Type B pancreatic cell (in vitro differentiated cells): ENCODE results near the gene CWC27. TPM values are rescaled to one million over a fixed set of nuclear protein-coding genes. Genes with fewer than 3 reads are reported as not detected.

Source experiments
- DNase-seq: peaks from one replicate; pipeline ENCODE4 v3.0.0; 2021; ENCODE audit warnings: mixed read lengths; ENCODE audit not compliant: unreplicated experiment; ENCODE audit errors: extremely low spot score
- H3K27ac Mint-ChIP-seq: 2 replicates; pipeline ENCODE4 v1.8.0; 2021; ENCODE audit warnings: mild to moderate bottlenecking, mixed read lengths
- H3K27me3 Mint-ChIP-seq: 2 replicates; pipeline ENCODE4 v1.8.0; 2021; ENCODE audit warnings: mixed read lengths
- H3K36me3 Mint-ChIP-seq: 2 replicates; pipeline ENCODE4 v1.8.0; 2021; ENCODE audit warnings: mixed read lengths
- H3K4me1 Mint-ChIP-seq: one replicate; pipeline ENCODE4 v1.8.0; 2021; ENCODE audit warnings: mixed read lengths; ENCODE audit not compliant: unreplicated experiment
- H3K4me3 Mint-ChIP-seq: 2 replicates; pipeline ENCODE4 v1.8.0; 2021; ENCODE audit warnings: mild to moderate bottlenecking, mixed read lengths
- H3K9me3 Mint-ChIP-seq: 2 replicates; pipeline ENCODE4 v1.8.0; 2021; ENCODE audit warnings: mixed read lengths
- total RNA-seq: library from RNA; stranded (reverse); gene quantifications from 2 replicates; pipeline ENCODE4 v1.2.1, GENCODE V29; 2021; ENCODE audit warnings: low replicate concordance
- TF ChIP-seq, protein P1 (sequence below): fragments of 200-600 bp; sonication (generic); conservative IDR thresholded peaks from 2 replicates; pipeline ENCODE4 v1.5.0; 2021; ENCODE audit warnings: antibody characterized with exemption, mild to moderate bottlenecking

CWC27 gene
- total RNA-seq, 1 donor from 2014 or later, result 32.0 TPM

DNA sequence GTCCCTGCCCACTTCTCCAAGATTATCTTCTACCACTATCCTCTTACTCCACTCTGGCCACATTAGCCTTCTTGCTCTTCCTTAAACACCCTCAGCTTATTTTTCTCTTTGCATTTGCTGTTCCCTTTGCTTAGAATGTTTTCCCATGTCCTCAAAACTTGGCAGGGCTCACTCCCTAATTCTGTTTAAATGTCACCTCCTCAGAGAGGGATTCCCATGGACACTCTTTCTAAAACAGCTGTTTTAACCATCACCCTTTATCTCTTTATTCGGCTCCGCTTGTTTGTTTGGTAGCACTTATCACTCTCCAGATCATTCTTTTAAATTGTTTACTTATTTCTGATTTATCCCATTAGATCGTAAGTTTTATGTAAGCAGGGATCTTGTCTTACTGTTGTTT is 278.5 kb downstream of the CWC27 start:
- no peak for DNase-seq
- TF ChIP-seq, protein P1, sequence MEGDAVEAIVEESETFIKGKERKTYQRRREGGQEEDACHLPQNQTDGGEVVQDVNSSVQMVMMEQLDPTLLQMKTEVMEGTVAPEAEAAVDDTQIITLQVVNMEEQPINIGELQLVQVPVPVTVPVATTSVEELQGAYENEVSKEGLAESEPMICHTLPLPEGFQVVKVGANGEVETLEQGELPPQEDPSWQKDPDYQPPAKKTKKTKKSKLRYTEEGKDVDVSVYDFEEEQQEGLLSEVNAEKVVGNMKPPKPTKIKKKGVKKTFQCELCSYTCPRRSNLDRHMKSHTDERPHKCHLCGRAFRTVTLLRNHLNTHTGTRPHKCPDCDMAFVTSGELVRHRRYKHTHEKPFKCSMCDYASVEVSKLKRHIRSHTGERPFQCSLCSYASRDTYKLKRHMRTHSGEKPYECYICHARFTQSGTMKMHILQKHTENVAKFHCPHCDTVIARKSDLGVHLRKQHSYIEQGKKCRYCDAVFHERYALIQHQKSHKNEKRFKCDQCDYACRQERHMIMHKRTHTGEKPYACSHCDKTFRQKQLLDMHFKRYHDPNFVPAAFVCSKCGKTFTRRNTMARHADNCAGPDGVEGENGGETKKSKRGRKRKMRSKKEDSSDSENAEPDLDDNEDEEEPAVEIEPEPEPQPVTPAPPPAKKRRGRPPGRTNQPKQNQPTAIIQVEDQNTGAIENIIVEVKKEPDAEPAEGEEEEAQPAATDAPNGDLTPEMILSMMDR, result no peak
- no peak overlapping the region for H3K4me3 Mint-ChIP-seq
- H3K9me3 Mint-ChIP-seq, result no peaks in the 10 kb centered on the region
- H3K27me3 Mint-ChIP-seq, result peaks cover 6% of the 10 kb centered on the region
- H3K27ac Mint-ChIP-seq, result no peak overlapping the region
- no peaks in the 10 kb centered on the region for H3K36me3 Mint-ChIP-seq
- H3K4me1 Mint-ChIP-seq, result no peaks in the 10 kb centered on the region

DNA sequence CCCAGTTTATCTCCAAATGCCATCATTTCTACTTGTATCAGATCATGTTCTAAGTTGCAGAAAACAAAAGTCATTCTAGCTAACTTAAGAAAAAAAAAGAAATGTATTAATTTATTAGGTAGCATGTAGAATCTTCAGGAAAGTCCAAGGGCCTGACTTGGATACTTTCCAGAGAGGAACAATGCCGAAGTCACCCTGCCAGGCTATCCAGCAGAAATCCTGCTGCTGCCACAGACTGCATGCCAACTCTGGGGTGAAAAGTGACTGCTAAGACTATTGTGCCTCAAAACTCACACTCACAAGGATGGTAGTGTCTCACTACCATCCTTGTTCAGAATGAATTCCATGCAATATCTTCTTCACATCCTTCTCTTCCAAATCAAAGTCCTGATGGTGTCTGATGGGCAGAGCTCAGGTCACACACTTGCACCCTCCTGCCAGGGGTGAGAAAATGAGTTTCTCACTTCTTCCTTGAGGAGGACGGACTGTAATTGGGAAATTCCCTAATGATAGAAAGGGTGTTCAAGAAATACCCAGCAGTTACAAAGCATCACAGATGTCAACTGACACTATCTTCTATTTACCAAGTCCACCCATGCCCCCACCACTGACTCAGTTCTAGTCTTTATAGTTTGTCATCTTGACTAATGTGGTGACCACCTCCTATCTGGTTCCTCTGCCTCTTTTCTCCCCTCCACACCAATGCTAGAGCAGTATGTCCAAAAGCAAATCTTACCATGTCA is 279.4 kb downstream of the CWC27 start:
- Mint-ChIP-seq H3K9me3 (no peaks in the 10 kb centered on the region), H3K4me3 (no peak overlapping the region), H3K27me3 (peaks cover 6% of the 10 kb centered on the region), H3K36me3 (no peaks in the 10 kb centered on the region), H3K4me1 (no peaks in the 10 kb centered on the region), H3K27ac (no peak overlapping the region)
- DNase-seq, result no peak
- TF ChIP-seq, protein P1, result no peak

DNA sequence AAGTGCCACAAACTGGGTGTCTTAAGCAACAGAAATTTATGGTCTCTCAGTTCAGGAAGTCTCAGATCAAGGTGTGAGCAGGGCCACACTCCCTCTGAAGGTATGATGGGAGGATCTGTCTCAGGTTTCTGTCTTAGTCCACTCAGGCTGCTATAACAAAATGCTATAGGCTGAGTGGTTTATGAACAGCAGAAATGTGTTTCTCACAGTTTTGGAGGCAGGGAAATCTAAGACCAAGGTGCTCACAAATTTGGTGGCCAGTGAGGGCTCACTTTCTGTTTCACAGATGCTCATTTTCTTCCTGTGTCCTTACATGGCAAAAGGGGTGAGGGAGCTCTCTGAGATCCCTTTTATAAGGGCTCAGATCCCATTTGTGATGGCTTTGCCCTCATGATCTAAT is 281.4 kb downstream of the CWC27 start:
- no peaks in the 10 kb centered on the region for H3K36me3 Mint-ChIP-seq
- no peaks in the 10 kb centered on the region for H3K4me1 Mint-ChIP-seq
- H3K9me3 Mint-ChIP-seq, result no peaks in the 10 kb centered on the region
- no peak overlapping the region for H3K4me3 Mint-ChIP-seq
- H3K27ac Mint-ChIP-seq, result no peak overlapping the region
- H3K27me3 Mint-ChIP-seq, result peaks cover 2% of the 10 kb centered on the region
- TF ChIP-seq, protein P1, result no peak
- DNase-seq, result no peak

DNA sequence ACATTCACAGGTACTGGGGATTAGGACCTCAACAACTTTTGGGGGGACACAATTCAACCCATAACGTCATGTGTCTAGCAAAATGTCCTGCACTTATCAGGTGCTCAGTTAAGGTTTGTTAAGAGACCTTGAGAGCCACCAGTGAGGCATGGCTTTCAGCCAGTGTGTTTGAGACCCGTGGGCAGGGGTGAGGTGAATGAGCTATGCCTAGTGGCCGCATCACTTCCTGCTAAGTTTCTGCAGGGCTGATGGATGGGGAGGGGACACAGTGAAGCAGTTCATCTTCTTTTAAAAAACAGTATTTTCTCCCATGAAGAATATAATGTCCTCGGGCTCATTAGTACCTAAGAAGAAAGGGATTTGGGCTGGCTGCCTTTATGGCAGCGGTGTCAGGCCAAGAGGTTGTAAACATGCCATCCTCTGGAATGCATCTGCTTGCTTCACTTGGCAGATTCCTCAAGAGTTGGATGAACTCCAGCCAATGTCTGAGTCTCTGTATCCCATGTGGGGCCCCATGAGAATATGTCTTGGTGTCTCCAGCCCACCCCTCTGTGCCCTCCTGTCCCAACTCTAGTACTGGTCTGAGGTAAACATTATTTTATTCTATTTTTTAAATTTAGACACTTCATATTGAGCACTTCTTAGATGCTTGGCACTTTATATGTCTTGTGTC is 282.2 kb downstream of the CWC27 start:
- Mint-ChIP-seq H3K9me3 (no peaks in the 10 kb centered on the region), H3K4me3 (no peak overlapping the region), H3K36me3 (no peaks in the 10 kb centered on the region), H3K27me3 (no peaks in the 10 kb centered on the region), H3K4me1 (no peaks in the 10 kb centered on the region), H3K27ac (no peak overlapping the region)
- TF ChIP-seq, protein P1, result no peak
- DNase-seq, result no peak

DNA sequence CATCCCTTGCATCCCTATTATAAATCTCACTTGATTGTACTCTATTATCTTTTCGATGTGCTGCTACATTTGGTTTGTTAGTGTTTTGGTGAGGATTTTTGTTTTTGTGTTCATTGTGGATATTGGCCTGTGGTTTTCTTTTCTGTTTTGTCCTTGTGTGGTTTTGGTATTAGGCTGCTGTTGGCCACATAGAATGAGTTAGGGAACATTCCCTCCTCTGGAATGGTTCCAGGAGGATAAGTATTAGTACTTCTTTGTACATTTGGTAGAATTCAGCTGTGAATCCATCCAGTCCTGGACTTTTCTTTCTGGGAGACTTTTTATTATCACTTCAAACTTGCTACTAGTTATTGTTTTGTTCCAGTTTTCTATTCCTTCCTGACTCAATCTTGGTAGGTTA is 287.2 kb downstream of the CWC27 start:
- Mint-ChIP-seq H3K36me3 (no peaks in the 10 kb centered on the region), H3K9me3 (no peaks in the 10 kb centered on the region), H3K27me3 (no peaks in the 10 kb centered on the region), H3K4me3 (no peak overlapping the region), H3K27ac (no peak overlapping the region), H3K4me1 (peaks cover 4% of the 10 kb centered on the region)
- DNase-seq, result no peak
- TF ChIP-seq, protein P1, result no peak
